Omental fat pad (tissue), 4 donors: Measurements from ENCODE around the gene FMN2. TPM values are rescaled to one million over a fixed set of nuclear protein-coding genes. Genes with fewer than 3 reads are reported as not detected.

Experiments
- ATAC-seq: fragments of 150-250 bp; one replicate; pipeline ENCODE4 v1.9.1; 2016; ENCODE audit warnings: mild to moderate bottlenecking, moderate library complexity; ENCODE audit not compliant: low FRiP score
- DNase-seq: peaks from one replicate; pipeline ENCODE4 v3.0.0-alpha.2; 2019; ENCODE audit warnings: low spot score
- total RNA-seq, 4 donors: library from RNA; depleted of rRNA; stranded (reverse); fragments of >200 nt; gene quantifications; one replicate each; pipeline ENCODE4 v1.1.0, GENCODE V29; 2016
- TF ChIP-seq, protein P1 (sequence below), 3 donors: fragments of 450-650 bp; IDR thresholded peaks; one replicate each; pipeline ENCODE4 v1.5.1; 2016 to 2017; ENCODE audit warnings: antibody characterized with exemption in 3 of 3, mild to moderate bottlenecking in 3 of 3, moderate library complexity in 2 of 3

The FMN2 gene
- total RNA-seq, 4 donors from 2014 or later, result 1.2 to 4.3 (median 2.8) TPM

DNA sequence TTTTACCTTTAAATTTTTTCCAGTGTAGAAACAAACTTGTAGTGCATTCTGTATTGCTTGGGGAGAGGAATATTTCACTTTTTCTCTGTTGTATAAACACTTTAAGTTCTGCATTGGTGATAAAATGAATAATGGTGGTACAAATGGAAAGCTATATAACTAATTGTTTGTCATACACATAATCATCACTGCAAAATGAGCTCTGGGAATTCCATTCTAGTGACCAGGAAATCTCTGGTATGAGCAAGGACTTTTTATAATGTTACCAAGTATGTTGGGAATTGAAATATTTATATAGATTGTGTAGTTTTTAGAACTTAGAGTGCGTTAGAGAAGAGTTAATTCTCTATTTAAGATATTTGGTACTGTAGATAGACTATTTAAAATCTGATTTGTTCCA lies 5.0 kb upstream of the FMN2 start:
- DNase-seq (no peak), ATAC-seq (no peak)
- TF ChIP-seq, protein P1, sequence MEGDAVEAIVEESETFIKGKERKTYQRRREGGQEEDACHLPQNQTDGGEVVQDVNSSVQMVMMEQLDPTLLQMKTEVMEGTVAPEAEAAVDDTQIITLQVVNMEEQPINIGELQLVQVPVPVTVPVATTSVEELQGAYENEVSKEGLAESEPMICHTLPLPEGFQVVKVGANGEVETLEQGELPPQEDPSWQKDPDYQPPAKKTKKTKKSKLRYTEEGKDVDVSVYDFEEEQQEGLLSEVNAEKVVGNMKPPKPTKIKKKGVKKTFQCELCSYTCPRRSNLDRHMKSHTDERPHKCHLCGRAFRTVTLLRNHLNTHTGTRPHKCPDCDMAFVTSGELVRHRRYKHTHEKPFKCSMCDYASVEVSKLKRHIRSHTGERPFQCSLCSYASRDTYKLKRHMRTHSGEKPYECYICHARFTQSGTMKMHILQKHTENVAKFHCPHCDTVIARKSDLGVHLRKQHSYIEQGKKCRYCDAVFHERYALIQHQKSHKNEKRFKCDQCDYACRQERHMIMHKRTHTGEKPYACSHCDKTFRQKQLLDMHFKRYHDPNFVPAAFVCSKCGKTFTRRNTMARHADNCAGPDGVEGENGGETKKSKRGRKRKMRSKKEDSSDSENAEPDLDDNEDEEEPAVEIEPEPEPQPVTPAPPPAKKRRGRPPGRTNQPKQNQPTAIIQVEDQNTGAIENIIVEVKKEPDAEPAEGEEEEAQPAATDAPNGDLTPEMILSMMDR (IDR thresholded peaks at IDR 0.05), result no peak

DNA sequence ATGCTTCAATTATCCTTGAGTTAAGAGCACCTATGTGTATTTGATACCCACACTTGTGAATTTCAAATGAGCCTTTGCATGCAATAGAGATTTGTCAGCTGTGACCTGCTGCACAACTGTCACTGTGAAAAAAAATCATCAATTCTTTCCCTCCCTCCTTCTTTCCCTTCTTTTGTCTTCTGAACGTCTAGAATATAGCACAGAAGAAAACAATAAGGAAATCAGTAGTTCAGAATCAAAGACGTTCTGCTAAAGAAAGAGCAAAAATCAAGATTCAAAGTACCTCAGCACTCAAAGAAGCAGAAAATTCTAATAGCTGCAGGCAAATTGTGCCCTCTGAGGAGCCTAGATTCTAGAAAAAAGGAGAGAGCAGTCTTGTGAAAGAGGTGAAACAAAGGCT lies 1.7 kb upstream of the FMN2 start:
- no peak for ATAC-seq
- no peak for DNase-seq
- TF ChIP-seq, protein P1 (IDR thresholded peaks at IDR 0.05), result no peak

DNA sequence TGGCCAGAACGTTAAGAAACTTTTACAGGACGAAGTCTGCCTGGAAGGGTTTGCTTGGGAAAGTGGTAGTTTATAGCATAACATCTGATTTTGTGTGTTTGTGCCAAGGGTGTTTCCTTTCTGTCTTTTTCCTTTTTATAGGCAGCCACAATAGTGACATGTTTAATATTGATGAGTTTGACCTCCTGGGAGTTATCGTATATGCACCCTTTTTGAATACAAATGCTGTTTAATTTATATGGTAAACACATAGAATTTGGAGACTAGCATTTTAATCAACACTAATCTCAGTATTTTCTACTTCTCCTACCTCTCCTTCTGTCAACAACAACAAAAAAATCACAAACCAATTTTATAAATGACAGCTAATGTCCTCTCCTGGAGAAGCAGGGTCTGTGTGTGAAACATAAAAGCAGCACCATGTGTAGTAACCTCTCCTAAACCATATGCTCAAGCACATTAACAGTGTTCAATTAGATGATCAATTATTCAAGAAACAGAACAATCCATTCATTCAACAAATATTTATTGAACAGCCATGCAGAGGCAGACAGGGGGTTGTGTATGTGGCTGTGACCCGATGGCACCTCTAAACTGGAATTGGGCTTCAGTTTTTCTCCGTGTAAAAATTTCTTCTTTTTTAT lies 604 bp upstream of the FMN2 start:
- no peak for DNase-seq
- TF ChIP-seq, protein P1 (IDR thresholded peaks at IDR 0.05), result no peak
- ATAC-seq, result no peak

DNA sequence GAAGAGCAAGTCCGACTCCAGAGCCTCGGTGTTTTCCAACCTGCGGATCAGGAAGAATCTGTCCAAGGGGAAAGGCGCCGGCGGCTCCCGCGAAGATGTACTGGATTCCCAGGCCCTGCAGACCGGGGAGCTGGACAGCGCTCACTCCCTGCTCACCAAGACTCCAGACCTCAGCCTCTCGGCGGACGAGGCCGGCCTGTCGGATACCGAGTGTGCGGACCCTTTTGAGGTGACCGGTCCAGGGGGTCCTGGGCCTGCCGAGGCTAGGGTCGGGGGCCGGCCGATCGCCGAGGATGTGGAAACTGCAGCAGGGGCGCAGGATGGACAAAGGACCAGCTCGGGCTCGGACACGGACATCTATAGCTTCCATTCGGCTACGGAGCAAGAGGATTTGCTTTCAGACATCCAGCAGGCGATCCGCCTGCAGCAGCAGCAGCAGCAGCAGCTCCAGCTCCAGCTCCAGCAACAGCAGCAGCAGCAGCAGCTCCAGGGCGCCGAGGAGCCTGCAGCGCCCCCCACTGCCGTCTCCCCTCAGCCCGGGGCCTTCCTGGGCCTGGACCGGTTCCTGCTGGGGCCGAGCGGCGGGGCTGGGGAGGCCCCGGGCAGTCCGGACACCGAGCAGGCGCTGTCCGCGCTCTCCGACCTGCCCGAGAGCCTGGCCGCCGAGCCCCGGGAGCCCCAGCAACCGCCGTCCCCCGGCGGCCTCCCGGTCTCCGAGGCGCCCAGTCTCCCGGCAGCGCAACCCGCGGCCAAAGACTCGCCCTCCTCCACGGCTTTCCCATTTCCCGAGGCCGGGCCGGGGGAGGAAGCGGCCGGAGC lies 827 bp downstream of the FMN2 start:
- DNase-seq (no peak), ATAC-seq (peak; percentile 68)
- TF ChIP-seq, protein P1 (IDR thresholded peaks at IDR 0.05), result no peak

DNA sequence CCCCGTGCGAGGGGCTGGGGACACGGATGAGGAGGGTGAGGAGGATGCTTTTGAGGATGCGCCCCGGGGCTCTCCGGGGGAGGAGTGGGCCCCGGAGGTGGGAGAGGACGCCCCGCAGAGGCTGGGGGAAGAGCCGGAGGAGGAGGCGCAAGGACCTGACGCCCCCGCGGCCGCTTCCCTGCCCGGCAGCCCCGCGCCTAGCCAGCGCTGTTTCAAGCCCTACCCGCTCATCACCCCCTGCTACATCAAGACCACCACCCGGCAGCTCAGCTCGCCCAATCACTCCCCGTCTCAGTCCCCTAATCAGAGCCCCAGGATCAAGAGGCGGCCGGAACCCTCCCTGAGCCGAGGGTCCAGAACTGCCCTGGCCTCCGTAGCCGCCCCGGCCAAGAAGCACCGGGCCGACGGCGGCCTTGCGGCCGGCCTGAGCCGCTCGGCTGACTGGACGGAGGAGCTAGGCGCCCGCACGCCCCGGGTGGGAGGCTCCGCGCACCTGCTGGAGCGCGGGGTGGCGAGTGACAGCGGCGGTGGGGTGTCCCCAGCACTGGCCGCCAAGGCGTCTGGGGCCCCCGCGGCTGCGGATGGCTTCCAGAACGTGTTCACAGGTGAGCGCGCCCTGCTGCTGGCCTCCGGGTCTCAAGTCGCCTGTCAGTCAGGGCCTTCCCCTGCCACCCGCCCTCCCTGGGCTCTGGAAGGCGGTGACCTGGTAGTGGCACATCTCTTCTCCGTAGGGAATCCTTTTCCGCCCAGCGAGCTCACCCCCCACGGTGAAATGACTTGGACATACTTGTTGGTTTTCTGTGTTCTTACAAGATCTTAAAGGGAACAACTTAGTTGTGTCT lies 1.7 kb downstream of the FMN2 start:
- DNase-seq, result no peak
- ATAC-seq, result peak; percentile 47
- TF ChIP-seq, protein P1 (IDR thresholded peaks at IDR 0.05), result no peak

DNA sequence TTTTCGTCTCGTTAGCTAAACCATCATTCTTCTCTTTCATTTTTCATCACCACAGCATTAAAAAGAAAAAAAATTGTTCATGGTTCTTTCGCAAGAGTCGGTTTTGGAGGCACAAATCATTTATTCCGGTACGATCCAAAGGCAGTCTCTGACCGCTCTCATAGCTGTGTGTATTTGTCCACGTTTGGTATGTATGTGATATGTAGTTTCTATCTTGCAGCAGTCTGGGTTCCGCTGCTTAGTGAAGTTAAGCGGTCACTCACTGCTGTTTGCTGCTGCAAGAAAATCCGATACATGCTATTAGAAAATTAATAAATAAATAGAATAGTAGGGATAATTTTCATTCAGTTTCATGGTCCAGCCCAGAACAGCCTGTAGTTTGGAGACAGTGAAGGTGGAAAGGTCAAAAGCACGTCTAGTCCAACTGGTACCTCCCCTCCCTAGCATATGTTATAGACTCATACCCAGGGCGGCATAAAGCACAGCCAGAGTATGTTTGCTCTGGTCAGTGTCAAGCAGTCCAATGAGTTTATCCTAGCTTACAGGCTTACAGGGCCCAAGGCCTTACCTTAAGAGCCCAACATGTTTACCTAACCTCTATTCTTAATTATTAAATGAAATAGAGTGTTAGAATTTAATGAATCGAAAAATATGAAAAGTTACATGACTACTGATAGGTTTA lies 2.5 kb downstream of the FMN2 start:
- TF ChIP-seq, protein P1 (IDR thresholded peaks at IDR 0.05), result no peak
- DNase-seq (no peak), ATAC-seq (no peak)
